Kidney (tissue), 14 donors: ENCODE results near the gene MEGF8. TPM values are rescaled to one million over a fixed set of nuclear protein-coding genes. Genes with fewer than 3 reads are reported as not detected.

Experiments
- DNase-seq, 5 donors: peaks; one replicate each; pipeline ENCODE4 v3.0.0-alpha.2; 2013 to 2020
- FAIRE-seq: peaks from 2 replicates; lab custom pipeline; 2012; peaks lifted over from hg19 to GRCh38; lab: Jason Lieb, UNC
- H3K27ac ChIP-seq, 2 donors: one replicate each; pipeline ENCODE4 v1.7.0; 2013; ENCODE audit warnings: low read depth in 2 of 2, low read length in 2 of 2, inconsistent platforms in 1 of 2
- H3K27me3 ChIP-seq: one replicate; pipeline ENCODE4 v1.7.1; 2013; ENCODE audit warnings: low read length, inconsistent platforms; ENCODE audit not compliant: control insufficient read depth, insufficient read depth
- H3K36me3 ChIP-seq, 3 donors: one replicate each; pipeline versions ENCODE4 v1.7.0 to v1.7.1; 2013; ENCODE audit warnings: low read length in 3 of 3, control low read depth in 1 of 3, inconsistent platforms in 1 of 3; ENCODE audit not compliant: insufficient read depth in 3 of 3, control insufficient read depth in 2 of 3
- H3K4me1 ChIP-seq, 3 donors: one replicate each; pipeline versions ENCODE4 v1.7.0 to v1.7.1; 2013; ENCODE audit warnings: low read length in 3 of 3, inconsistent platforms in 1 of 3, low read depth in 1 of 3; ENCODE audit not compliant: control insufficient read depth in 2 of 3, insufficient read depth in 2 of 3
- H3K4me3 ChIP-seq, 3 donors: one replicate each; pipeline versions ENCODE4 v1.7.0 to v1.8.1; 2013; ENCODE audit warnings: low read length in 3 of 3, control low read depth in 1 of 3, inconsistent platforms in 1 of 3
- H3K9ac ChIP-seq, 3 donors: one replicate each; pipeline versions ENCODE4 v1.7.0 to v1.7.1; 2013; ENCODE audit warnings: low read length in 3 of 3, control low read depth in 1 of 3, inconsistent platforms in 1 of 3
- H3K9me3 ChIP-seq, 3 donors: one replicate each; pipeline versions ENCODE4 v1.7.0 to v1.7.1; 2013; ENCODE audit warnings: low read length in 3 of 3, control low read depth in 1 of 3, inconsistent platforms in 1 of 3; ENCODE audit not compliant: control insufficient read depth in 2 of 3, insufficient read depth in 1 of 3
- CTCF ChIP-seq: IDR thresholded peaks from 3 replicates; pipeline ENCODE4 v1.5.1; 2012; ENCODE audit warnings: mild to moderate bottlenecking, moderate library complexity, borderline replicate concordance; ENCODE audit not compliant: insufficient read depth; ENCODE audit errors: extremely low read depth
- intact Hi-C: fragments of 100-400 bp; cut with DNase I; formaldehyde crosslinking; loops from one replicate; pipeline ENCODE4 v1.11.1; 2022
- polyA plus RNA-seq: library from polyadenylated mRNA; stranded (reverse); fragments of 350-450 nt; fragmentation: Illumina TruSeq; extraction: RNeasy Lipid Tissue Mini Kit (QIAGEN cat#74804); gene quantifications from one replicate; pipeline ENCODE4 v1.2.3, GENCODE V29; 2014; ENCODE audit warnings: low read depth, low replicate concordance; ENCODE audit not compliant: insufficient read depth
- total RNA-seq: library from RNA; stranded (reverse); fragmentation: NEBNext Ultra II Directional; extraction: Animal tissue kit (Norgen Biotek cat#: 25700); gene quantifications from one replicate; pipeline ENCODE4 v1.2.1, GENCODE V29; 2021
- donor health status: control.
- donor health status: control.
- donor health status: control.
- donor health status: control.
- donor health status: control.
- donor health status: DM: yes; HTN: yes; CAD: no.
- donor health status: Normal renal cell carcinoma (clear cell type).

MEGF8 gene
- total and polyA plus RNA-seq, 2 donors from 2014 or later: 8.7 to 31.6 TPM

- H3K4me3 ChIP-seq: no peak overlapping the region
- H3K9me3 ChIP-seq: no peaks in the 10 kb centered on the region
- peaks cover 0 to 6% (median 4%) of the 10 kb centered on the region in 3 donors for H3K36me3 ChIP-seq
- no peak overlapping the region for H3K9ac ChIP-seq
- H3K27ac ChIP-seq: no peak overlapping the region
- TF ChIP-seq CTCF: no peak
- DNase-seq: no peak
- intact Hi-C loops: no loop called here
- peaks cover 0 to 1% (median 0%) of the 10 kb centered on the region in 3 donors for H3K4me1 ChIP-seq
- H3K27me3 ChIP-seq: no peaks in the 10 kb centered on the region
- FAIRE-seq: no peak
These were observed 6.6 kb downstream of the MEGF8 start for GRCh38 chr19:42332059-42332458.

- no peak for TF ChIP-seq CTCF
- Histone ChIP-seq H3K27me3 (no peaks in the 10 kb centered on the region), H3K4me3 (no peak overlapping the region), H3K36me3 (peaks cover 0 to 6% (median 4%) of the 10 kb centered on the region in 3 donors), H3K9ac (no peak overlapping the region), H3K9me3 (no peaks in the 10 kb centered on the region), H3K27ac (no peak overlapping the region), H3K4me1 (no peaks in the 10 kb centered on the region)
- DNase-seq (no peak), FAIRE-seq (no peak)
- intact Hi-C loops: no loop called here
These were observed 7.6 kb downstream of the MEGF8 start for GRCh38 chr19:42333018-42333417.

GRCh38 chr19:42333975-42334696, 8.7 kb downstream of the MEGF8 start:
- Histone ChIP-seq H3K27me3 (no peaks in the 10 kb centered on the region), H3K4me1 (no peaks in the 10 kb centered on the region), H3K36me3 (peaks cover 0 to 6% (median 4%) of the 10 kb centered on the region in 3 donors), H3K9ac (no peak overlapping the region), H3K27ac (no peak overlapping the region), H3K9me3 (no peaks in the 10 kb centered on the region), H3K4me3 (no peak overlapping the region)
- no peak for DNase-seq
- no peak for TF ChIP-seq CTCF
- FAIRE-seq: no peak
- intact Hi-C loops: no loop called here
